Loucy (cell line): Measurements from ENCODE around the gene HOXD11.

Source experiments
- CTCF ChIP-seq: fragments of 200-600 bp; sonication (generic); conservative IDR thresholded peaks from 2 replicates; pipeline ENCODE4 v1.5.1; 2014; ENCODE audit warnings: mild to moderate bottlenecking, antibody characterized with exemption, low read length
- EZH2phosphoT487 ChIP-seq: fragments of 200-600 bp; IDR thresholded peaks from 2 replicates; pipeline ENCODE4 v1.6.1; 2018; ENCODE audit warnings: antibody characterized with exemption, mild to moderate bottlenecking, moderate library complexity, borderline replicate concordance

- TF ChIP-seq CTCF (no peak), EZH2phosphoT487 (no peak)
Observed at GRCh38 chr2:176129813-176130146, 22.7 kb downstream of the HOXD11 start.
